Smooth muscle cell of the brain vasculature (primary cell): ENCODE data around the gene RAB3D.
A peak's percentile ranks its signal among the peaks of the same experiment; 100 is the strongest.
"Not testable (repeated sequence)": the region's sequence is repeated elsewhere in the genome, so short reads cannot be mapped to it uniquely, and the experiment has no call there.

ENCODE experiments used
- DNase-seq: peaks from one replicate; pipeline ENCODE4 v3.0.0-alpha.2; 2012; ENCODE audit warnings: low read depth, low spot score

Gene RAB3D

DNA sequence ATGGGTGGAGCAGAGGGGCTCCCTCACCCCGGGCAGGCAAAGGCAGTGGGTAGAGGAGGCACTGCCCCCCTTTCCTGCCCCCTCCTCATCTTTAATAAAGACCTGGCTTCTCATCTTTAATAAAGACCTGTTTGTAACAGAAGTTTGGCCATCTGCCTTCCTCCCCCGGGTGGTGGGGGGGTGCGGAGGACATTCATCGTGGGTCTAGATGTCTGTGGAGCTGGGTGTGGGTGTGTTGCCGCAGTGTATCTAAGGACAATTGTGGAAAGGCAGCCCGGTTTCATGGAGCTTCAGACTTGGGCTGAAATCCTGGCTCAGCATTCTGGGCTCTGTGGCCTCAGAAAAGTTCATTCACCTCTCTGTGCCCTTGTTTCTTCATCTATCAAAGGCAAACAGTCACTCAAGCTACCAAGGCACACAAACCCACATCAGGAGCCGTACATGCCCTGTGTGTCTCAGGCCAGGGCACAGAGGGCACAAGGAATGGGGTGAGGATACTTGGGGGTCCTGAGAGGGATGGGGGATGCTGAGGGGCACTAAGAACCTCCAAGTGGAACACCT is 26.2 kb upstream of the RAB3D start:
- no peak for DNase-seq

DNA sequence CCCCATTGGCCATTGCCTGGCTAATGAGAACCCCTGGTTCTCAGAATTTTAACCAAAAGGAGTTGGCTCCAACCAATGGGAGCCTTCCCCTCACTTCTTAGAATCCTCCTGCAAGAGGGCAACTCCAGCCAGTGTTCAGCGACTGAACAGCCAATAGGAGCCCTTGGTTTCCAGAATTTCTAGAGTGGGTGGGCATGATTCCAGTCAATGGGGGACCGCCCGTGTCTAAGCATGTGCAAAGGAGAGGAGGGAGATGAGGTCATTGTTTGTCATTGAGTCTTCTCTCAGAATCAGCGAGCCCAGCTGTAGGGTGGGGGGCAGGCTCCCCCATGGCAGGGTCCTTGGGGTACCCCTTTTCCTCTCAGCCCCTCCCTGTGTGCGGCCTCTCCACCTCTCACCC is 25.5 kb upstream of the RAB3D start:
- no peak for DNase-seq

DNA sequence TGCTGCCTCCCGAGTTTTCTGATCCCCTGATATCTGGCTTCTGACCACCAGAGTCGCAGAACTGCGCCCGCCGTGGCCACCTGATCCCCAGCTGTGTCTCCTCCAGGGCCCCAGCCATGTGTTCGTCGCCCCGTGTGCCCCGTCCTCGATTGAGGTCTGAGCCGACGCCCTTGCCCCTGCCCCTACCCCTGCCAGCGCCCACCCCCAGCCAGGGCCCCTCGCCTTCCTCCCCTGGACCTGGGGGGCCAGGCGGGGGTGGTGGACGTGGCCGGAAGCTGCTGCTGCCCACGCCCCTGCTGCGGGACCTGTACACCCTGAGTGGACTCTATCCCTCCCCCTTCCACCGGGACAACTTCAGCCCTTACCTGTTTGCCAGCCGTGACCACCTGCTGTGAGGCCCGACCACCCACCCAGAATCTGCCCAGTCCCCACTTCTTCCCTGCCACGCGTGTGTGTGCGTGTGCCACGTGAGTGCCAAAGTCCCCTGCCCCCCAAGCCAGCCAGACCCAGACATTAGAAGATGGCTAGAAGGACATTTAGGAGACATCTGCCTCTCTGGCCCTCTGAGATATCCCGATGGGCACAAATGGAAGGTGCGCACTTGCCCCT is 24.9 kb upstream of the RAB3D start:
- DNase-seq, result no peak

GRCh38 chr19:11363881-11364280 is 24.4 kb upstream of the RAB3D start:
- no peak for DNase-seq

GRCh38 chr19:11361771-11362731 is 22.6 kb upstream of the RAB3D start:
- no peak for DNase-seq

DNA sequence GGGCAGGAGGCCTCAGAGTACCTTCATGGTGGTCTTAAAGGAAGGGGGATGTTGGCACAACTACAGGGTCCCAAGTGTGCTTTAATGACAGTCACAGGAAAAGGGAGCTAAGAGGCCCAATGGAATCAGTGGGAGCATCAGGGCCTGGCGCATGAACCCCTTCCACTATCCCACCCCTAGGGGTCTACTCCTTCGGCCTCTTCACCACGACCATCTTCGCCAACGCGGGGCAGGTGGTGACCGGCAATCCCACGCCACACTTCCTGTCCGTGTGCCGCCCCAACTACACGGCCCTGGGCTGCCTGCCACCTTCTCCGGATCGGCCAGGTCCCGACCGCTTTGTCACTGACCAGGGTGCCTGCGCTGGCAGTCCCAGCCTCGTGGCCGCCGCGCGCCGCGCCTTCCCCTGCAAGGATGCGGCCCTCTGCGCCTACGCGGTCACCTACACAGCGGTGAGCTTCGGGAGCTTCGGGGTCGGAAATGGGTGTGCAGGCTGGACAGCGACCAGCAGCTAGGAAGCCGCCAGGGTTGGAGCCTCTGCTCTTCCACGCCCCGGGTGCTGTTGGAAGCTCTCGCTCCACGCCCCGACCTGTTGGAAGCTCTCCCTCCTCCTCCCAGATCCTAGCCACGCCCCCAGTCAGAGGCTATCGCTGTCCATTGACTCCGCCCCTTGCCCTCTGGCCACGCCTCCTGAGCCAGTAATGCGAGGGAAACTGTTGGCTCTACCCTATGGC is 21.7 kb upstream of the RAB3D start:
- no peak for DNase-seq

DNA sequence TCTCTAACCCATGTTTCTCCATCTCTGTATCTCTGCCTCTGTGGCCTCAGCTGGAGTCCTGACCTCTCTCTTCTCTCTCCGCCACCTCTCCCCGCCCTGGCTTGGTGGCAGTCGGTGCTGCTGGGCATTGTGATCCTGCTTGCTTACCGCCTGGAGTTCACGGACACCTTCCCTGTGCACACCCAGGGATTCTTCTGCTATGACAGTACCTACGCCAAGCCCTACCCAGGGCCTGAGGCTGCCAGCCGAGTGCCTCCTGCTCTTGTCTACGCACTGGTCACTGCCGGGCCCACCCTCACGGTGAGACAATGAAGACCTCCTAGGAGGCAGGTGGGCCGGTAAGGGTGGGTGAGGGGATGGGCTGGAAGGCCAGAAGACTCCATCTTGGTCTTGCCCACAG is 20.0 kb upstream of the RAB3D start:
- no peak for DNase-seq

DNA sequence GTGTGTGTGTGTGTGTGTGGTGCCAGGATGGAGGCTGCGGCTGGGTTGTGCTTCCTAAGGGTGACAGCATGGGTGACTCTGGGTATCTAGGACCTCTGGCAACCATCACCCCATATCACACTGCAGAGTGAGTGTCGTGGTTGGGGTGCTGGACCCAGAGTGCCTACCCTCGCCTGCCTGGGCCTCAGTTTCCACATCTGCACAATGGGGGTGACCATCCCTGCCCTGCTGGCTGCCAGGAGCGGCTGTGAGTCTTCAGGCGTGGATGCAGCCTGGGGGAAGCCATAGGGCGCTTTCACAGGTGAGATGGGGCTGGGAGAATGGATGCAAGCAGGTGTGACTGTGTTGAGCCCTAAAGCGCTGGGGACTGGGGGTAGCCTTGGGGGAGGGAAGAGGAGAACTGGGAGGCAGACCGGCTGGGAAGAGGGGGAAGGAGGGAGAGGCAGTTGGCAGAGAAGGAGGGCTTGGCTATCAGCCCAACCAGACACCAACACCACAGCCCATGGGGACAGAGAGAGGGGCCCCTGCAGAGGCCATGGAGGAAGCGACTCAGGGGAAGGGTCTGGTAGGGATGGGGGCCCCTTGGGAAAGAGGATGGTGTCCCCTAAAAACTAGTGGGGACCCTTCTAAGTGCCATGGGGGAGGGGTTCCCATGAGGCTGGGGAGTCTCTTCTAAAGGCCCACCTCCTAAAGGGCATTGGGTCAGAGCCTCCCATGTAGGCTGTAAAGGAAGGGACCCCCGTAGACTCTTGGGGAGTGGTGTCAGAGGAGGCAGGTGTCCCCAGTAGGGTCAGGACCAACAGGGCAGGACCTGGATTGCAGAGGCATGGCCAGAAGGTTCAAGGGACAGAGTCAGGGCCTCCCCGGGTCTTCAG is 17.5 kb upstream of the RAB3D start:
- DNase-seq, result no peak

DNA sequence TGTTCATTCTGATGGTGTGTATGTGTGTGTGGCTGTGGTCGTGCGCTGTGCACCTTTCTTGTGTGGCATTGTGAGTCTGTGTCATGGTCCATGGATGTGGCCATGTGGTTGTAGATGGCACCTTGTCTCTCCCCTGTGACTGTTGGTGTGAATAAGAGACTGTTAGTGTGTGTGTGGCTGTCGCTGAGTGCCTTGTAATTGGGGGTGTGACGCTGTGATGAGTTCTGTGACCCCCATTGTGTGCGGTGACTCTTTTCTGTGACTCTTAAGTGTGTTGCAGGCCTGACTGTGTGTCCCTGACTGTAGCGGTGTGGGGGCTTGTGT is 16.6 kb upstream of the RAB3D start:
- DNase-seq, result no peak

- peak; percentile 73 for DNase-seq
These were observed 16.0 kb upstream of the RAB3D start, which contains the start of gene PLPPR2 for GRCh38 chr19:11355160-11356073. PLPPR2 (plus strand) TSS chr19:11355432; CDS start chr19:11357674, 2,242 bp downstream.

DNA sequence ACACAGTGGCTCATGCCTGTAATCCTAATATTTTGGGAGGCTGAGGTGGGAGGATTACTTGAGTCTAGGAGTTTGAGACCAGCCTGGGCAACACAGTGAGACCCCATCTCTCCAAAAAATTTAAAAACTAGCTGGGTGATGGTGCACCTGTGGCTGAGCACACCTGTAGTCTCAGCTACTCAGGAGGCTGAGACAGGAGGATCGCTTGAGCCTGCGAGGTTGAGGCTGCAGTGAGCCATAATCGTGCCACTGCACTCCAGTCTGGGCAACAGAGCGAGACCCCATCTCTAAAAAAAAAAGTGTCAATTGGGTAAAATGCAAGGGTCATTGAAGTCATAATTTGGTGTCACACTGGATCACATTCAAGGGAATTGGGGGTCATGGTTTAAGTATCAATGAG is 14.6 kb upstream of the RAB3D start:
- not testable (repeated sequence) for DNase-seq

DNA sequence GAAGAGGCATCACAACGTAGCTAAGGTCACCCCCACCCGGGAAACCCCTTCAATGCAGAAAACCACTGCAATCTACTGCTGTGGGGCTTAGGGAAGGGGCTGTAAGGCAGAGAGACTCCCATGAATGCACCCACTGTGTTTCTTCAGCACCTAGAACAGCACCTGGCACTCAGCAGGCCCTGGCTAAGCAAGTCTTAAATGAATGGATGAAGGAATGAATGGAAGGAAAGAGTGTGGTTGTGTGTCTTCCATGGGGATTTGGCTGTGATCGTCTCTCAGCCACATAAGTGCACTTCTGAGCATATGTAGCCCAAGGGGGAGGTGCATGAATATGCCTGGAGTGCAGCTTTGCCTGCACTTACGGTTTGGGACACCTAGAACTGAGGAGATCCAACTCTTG is 9.7 kb upstream of the RAB3D start:
- DNase-seq, result no peak

DNA sequence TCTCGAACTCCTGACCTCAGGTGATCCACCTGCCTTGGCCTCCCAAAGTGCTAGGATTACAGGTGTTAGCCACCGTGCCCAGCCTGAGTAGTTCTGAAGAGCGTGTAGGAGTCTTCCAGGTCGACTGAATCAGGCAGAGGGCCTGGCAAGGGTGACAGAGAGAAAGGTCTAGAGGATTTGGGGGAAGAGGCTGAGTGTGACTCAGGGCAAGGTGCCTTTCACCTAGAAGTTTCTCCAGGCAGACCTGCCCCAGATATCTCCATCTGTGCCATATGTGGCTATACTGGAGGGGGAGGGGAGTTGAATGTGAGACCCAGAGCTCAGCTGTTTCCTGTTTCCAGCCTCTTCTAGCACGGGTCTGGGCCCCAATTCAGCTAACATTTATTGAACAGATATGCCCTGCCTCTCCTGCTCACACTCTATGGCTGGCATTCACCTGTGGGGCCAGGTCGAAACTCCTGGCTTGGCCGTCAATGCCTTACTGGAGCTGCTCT is 8.1 kb upstream of the RAB3D start:
- DNase-seq, result no peak

GRCh38 chr19:11346104-11346940 is 6.9 kb upstream of the RAB3D start, which contains the start of the genes CCDC159 and TMEM205:
CCDC159 (plus strand) TSS chr19:11346519; CDS start chr19:11346607, 88 bp downstream.
TMEM205 (minus strand) TSS chr19:11346268; CDS start chr19:11345619, 649 bp downstream.
- peak; percentile 96 for DNase-seq

- DNase-seq, result no peak
These were observed 5.8 kb upstream of the RAB3D start for GRCh38 chr19:11345122-11345803.

GRCh38 chr19:11342429-11342828 is 3.0 kb upstream of the RAB3D start:
- DNase-seq, result no peak

DNA sequence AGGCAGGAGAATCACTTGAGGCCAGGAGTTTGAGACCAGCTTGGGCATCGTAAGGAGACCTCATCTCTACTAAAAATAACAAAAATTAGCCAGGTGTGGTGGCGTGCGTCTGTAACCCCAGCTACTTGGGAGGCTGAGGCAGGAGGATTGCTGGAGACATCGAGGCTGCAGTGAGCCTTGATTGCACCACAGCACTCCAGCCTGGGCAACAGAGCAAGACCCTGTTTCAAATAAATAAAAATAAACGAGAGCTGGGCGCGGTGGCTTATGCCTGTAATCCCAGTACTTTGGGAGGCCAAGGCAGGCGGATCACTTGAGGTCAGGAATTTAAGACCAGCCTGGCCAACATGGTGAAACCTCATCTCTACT is 626 bp upstream of the RAB3D start:
- not testable (repeated sequence) for DNase-seq

DNA sequence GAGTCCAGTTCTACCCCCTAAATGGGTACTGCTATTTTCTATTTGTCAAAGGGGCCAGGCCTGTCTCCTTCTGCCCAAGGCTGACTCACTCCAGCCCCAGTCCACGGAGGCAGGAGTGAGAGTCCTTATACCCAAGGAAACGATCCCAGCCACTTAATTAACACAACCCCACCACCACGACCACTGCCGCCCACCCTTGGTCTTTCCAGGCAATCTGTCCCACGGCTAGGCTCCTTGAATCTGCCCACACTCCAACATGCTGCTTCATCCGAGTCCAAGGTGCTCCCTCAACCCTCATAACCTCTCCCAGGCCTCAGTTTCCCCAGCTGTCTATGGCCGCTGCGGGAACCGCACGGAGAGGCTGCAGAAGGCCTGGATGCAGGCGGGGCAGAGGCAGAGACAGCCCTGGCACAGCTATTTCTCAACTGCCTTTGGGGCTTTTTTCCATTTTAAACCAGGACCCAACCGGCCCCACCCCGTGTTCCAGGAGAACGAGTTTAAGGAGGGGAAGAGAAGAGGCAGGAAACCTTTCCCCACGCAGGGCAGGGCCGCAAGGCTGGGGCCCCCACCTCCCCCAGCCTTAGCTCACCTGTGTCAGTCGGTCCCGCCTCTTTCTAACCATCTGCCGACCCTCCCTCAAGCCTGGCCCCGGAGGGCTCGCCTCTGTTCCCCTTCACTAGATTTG is 746 bp downstream of the RAB3D start:
- DNase-seq, result no peak
